GM19239 (cell line): ENCODE data around the gene FKBP10.
"Not testable (repeated sequence)": the region's sequence is repeated elsewhere in the genome, so short reads cannot be mapped to it uniquely, and the experiment has no call there.

Experiments used
- DNase-seq: peaks from one replicate; pipeline ENCODE4 v3.0.0; 2011; ENCODE audit warnings: low spot score; ENCODE audit not compliant: insufficient read length
- FAIRE-seq: peaks from 2 replicates; lab custom pipeline; 2011; peaks lifted over from hg19 to GRCh38; lab: Jason Lieb, UNC

Gene FKBP10, protein sequence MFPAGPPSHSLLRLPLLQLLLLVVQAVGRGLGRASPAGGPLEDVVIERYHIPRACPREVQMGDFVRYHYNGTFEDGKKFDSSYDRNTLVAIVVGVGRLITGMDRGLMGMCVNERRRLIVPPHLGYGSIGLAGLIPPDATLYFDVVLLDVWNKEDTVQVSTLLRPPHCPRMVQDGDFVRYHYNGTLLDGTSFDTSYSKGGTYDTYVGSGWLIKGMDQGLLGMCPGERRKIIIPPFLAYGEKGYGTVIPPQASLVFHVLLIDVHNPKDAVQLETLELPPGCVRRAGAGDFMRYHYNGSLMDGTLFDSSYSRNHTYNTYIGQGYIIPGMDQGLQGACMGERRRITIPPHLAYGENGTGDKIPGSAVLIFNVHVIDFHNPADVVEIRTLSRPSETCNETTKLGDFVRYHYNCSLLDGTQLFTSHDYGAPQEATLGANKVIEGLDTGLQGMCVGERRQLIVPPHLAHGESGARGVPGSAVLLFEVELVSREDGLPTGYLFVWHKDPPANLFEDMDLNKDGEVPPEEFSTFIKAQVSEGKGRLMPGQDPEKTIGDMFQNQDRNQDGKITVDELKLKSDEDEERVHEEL

GRCh38 chr17:41812381-41813151 lies at the start of gene FKBP10:
Gene FKBP10, plus strand, starts transcription at chr17:41813004. Its CDS starts 31 bp downstream, at chr17:41813035.
- FAIRE-seq (no peak), DNase-seq (peak; percentile 41)

DNA sequence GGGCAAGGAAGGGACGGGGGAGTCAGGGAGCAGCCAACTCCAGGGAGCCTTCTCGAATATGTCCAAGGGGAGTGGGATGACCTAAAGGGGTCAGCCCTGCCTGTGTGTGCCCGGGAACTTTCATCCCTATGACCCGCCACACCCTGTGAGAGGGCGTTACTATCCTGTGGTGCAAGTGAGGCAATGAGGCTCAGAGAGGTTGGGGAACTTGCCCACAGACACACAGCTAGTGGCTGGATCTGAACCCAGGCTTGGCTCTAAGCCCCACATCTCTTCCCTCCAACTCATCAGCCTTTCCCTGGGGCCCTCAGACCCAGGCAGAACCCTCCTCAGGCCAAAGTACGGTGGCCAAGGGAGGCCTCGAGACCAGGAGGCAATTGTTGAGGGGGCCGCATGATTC lies 49.5 kb upstream of the FKBP10 start:
- DNase-seq, result no peak
- no peak for FAIRE-seq

- FAIRE-seq, result no peak
- DNase-seq, result no peak
Observed at GRCh38 chr17:41766135-41766534, 46.7 kb upstream of the FKBP10 start.

DNA sequence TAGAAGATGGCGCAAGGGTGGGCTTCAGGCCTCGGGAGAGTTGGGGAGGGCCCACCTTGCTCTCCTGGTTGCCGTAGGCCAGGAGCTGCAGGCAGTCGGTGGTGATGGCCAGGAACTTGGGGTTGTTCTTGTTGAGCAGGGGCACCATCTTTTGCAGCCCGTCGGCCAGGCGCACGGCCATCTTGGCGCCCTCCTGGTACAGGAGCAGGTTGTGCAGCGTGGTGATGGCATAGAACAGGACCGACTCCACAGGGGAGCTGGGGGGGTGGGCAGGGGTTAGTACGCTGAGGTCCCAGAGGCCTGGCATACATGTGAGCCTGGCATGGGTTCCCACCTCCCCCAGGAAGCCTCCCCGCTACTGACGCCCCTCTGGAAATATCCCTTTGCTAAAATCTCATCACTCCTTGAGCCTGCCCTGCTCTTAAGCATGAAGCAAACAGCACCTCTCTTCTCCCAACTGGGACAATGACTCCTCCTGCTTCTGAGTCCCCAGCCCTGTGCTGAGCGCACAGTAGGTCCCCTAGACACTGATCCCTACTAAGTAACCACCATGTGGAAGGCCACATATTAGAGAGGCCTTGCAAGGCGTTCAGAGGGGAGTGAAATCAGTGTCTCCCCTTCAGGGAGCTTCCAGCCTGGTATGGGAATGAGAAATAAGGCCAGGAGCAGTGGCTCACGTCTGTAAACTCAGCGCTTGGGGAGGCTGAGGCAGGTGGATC lies 45.3 kb upstream of the FKBP10 start:
- DNase-seq (no peak), FAIRE-seq (no peak)

DNA sequence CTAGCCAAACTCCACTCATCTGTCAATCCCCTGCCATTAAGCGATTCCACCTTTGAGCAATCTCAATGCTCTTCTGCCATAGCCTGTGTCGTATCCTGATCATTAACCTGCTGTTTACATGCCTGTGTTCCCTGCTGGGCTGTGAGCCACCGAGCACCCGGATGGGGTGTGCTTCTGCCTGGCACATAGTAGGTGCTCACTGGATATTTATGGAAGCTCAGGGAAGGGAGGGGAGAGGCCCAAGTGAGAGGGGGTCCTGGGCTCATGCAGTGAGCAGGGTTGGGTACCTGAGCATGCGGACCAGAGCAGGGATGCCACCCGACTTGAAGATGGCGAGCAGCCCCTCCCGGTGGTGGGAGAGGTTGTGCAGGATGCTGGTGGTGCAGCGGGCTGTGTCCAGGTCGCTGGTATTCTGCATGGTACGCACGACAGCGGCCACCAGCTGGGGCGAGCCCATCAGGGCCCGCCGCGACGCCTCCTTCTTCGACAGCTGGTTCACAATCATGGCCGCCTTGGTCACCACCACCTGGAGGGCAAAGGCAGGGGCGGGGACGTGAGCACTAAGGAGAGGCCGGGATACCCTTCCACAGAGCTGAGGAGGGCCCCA lies 44.0 kb upstream of the FKBP10 start:
- FAIRE-seq (no peak), DNase-seq (no peak)

- FAIRE-seq (no peak), DNase-seq (no peak)
Observed at GRCh38 chr17:41769346-41769862, 43.4 kb upstream of the FKBP10 start.

DNA sequence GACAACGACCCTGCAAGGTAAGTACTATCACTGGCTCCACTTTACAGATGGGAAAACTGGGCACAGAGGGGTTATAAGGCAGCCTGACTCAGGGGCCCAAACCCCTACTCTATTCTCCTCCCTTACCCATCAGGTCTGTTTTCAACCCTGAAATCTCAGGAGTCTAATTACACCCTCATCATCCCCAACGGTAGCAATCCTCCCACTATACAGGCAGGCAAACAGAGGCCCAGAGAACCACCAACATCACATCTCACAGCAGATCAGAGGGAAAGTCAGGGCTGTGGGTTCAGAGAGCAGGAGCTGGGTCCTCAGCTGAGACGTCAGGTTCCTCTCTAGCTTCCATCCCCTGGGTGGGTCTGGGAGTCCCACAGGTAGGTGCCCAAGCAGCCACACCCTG lies 42.8 kb upstream of the FKBP10 start:
- DNase-seq (no peak), FAIRE-seq (no peak)

- FAIRE-seq (no peak), DNase-seq (no peak)
Observed at GRCh38 chr17:41771389-41772206, 41.2 kb upstream of the FKBP10 start.

DNA sequence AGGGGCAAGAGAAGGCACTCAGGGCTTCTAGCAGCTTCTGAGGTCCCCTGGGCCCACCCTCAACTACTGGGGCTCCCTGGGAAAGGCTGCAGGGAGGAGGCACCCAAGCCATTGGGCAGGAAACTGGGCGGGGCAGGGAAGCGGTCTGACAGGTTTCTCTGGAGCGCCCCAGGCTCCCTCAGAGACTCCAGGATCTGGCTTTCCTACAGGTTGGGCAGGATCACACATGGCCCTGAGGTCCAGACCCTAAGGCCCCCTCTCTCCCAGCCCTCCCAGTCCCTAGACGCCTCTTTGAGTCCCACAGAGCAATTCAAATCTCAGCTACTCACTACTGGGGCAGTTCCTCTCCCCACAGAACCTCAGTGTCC lies 40.6 kb upstream of the FKBP10 start:
- FAIRE-seq, result no peak
- no peak for DNase-seq

DNA sequence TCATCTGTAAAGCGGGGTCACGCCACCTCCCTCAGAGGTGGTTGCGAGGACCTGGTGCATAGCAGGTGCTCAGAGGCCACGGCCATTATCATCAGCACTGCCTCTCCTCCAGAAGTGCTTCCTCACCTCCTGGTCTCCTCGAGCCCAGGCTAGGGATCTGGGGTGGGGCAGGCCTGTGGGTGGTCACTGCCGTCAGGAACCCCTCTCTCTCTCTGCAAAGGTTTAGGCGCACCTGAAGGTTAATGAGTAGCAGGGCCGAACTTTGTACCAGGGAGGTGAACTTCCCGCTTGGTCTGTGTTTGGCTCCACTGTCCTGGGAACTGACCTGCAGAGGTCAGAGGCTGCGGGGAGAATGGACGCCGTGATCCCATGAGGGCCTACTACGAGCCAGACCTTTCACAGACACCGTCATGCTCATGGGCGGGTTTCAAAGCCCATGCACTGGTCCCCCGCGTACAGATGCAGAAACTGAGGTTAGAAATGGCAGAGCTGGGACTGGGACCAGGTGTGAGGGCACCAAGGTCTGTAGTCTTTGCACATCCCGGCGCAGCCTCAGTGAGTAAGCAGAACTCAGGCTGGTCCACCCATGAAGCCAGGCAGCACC lies 40.1 kb upstream of the FKBP10 start:
- no peak for DNase-seq
- no peak for FAIRE-seq

DNA sequence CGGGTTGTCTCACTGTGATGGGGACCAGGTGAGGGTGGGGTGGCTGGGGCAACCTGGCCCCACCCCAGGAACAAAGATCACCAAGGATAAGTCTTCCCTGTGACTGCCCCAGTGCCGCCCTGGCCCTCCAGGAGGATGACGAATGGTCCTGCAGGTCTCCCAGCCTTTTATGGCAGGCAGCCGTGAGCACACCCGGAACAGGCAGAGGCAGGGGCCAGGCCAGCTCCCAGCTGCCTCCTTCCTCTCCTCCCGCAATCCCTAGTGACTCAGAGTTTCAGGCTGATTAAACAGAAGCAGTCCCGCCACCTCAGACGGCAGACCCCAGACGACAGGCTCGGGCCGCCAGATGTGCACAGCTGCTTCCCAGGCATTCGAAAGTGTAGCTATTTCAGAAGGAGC lies 39.6 kb upstream of the FKBP10 start:
- no peak for FAIRE-seq
- DNase-seq, result no peak

DNA sequence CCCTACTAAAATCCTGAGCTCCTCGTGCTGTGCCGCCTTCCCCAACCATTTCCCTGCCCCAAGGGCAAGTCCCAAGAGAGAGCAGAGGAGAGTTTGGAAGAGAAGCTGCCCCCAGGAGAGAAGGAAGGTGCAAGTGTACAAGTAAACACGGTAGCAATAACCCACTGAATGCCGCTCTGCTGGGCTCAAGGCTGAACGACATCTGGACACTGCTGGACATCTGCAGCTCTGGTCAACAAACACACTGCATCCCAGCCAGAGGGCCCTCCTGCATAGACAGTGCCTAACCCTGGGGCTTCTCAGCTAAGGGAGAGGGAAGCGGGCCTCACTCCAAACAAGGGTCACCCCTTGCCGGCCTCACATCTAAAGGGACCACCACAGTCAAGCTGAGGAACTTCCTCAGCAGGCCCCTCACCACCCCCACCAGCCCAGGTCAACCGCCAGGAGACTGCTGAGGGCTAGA lies 39.0 kb upstream of the FKBP10 start:
- no peak for FAIRE-seq
- no peak for DNase-seq

DNA sequence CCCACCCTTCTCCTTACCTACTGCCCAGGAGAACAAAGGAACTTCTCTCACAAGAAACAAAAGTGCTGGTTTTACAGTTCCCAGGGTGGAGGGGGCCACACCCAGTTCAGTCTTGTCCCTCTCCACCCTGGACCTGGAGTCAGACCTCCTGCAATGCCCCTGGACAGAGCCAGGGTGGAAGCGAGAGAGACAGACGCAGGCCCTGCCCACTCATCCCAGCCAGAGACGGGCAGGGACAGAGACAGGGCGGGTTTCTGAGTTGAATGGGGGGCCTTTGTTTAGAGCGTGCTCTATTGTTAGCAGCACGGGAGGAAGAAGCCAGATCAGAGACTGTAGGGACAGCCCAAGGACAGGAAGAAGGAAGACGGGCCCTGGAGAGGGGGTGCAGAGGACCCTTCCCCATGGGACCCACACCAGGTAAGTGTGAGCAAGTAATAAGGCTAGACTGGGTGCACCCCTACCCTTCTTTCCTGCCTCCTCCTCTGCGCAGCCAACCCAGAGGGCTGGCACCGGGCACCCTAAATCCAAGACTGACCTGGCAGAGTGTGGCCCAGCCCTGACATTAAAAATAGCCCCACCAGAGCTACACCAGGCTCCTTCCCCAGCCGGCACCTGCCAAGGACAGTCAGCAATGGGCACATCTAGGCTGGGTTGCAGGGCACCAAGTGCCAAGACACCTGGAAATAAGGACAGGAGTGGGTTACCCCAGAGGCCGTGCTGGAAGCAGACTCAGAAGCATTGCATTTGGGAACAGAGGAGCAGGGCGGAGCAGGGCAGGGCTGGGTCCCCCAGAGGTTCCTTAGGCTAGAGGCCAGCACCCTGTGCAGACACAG lies 37.2 kb upstream of the FKBP10 start:
- DNase-seq (no peak), FAIRE-seq (no peak)

DNA sequence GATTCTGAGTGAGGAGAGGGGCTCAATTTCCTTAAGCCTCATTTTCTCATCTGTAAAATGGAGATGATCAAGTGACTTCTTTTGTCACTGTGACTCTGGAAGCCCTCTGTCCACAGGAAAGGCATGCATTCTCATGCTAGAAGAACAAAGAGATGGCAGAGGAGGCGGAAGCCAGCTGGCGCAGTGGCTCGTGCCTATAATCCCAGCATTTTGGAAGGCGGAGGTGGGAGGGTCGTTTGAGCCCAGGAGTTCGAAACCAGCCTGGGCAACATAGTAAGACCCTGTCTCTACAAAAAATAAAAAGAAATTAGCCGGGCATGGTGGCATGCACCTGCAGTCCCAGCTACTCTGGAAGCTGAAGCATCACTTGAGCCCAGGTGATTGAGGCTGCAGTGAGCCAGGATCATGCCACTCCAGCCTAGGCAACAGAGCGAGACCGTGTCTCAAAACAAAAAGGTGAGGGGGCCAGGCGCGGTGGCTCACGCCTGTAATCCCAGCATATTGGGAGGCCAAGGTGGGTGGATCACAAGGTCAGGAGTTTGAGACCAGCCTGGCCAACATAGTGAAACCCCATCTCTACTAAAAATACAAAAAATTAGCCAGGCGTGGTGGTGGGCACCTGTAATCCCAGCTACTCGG lies 36.4 kb upstream of the FKBP10 start:
- FAIRE-seq, DNase-seq: not testable (repeated sequence)

DNA sequence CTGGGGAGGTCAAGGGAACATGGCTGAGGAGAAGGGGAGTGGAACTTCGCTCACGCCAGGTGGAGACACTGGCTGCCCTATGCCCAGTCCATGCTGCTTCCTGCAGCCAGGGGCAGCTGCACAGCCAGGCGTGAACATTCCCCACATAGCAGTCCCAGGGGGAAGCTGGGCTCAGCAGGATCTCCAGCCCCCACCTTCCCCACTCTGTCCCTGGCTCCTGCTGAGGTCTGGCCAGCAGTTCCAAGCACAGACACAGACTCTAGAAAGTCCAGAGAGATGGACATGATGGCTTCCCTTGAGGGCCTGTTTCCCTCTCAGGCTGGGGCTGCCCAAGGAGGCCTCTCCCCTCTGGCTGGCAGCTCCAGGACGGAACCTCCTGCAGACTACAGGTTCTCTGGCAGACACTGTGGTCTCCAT lies 35.6 kb upstream of the FKBP10 start:
- FAIRE-seq (no peak), DNase-seq (no peak)

GRCh38 chr17:41777574-41778188 lies 35.1 kb upstream of the FKBP10 start:
- no peak for DNase-seq
- FAIRE-seq, result no peak

GRCh38 chr17:41779954-41780353 lies 32.9 kb upstream of the FKBP10 start:
- FAIRE-seq (no peak), DNase-seq (no peak)
